ENCODE data around the gene RGS21.

The RGS21 gene

GRCh38 chr1:192407206-192407605 lies 90.4 kb downstream of the RGS21 start:
- H3K27me3 ChIP-seq (ENCODE audit: insufficient read depth, poor library complexity, severe bottlenecking), result no peaks in the 10 kb centered on the region
- no peak for DNase-seq (ENCODE audit: low read depth in 1 of 2, low spot score in 1 of 2)
- no peak for TF ChIP-seq GABPA (IDR thresholded peaks at IDR 0.05; ENCODE audit: low read depth)
- TF ChIP-seq, protein P1, sequence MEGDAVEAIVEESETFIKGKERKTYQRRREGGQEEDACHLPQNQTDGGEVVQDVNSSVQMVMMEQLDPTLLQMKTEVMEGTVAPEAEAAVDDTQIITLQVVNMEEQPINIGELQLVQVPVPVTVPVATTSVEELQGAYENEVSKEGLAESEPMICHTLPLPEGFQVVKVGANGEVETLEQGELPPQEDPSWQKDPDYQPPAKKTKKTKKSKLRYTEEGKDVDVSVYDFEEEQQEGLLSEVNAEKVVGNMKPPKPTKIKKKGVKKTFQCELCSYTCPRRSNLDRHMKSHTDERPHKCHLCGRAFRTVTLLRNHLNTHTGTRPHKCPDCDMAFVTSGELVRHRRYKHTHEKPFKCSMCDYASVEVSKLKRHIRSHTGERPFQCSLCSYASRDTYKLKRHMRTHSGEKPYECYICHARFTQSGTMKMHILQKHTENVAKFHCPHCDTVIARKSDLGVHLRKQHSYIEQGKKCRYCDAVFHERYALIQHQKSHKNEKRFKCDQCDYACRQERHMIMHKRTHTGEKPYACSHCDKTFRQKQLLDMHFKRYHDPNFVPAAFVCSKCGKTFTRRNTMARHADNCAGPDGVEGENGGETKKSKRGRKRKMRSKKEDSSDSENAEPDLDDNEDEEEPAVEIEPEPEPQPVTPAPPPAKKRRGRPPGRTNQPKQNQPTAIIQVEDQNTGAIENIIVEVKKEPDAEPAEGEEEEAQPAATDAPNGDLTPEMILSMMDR (IDR thresholded peaks at IDR 0.05; ENCODE audit: insufficient read depth, low read length), result no peak
- TF ChIP-seq SPI1 (IDR thresholded peaks at IDR 0.05; ENCODE audit: borderline replicate concordance, low read depth), result no peak
- no peak for TF ChIP-seq POLR2AphosphoS5 (IDR thresholded peaks at IDR 0.05; ENCODE audit: low read depth)
- TF ChIP-seq REST (IDR thresholded peaks at IDR 0.05; ENCODE audit: insufficient replicate concordance, low read depth), result no peak
- no peak overlapping the region for H3K27ac ChIP-seq (replicated peaks)
- no peak overlapping the region for H3K4me3 ChIP-seq (replicated peaks; ENCODE audit: insufficient read depth, low read length)

Measured in HL-60 (cell line).